Peyer's patch (tissue), 4 donors: ENCODE results near the gene ATG9A.

ENCODE experiments used
- POLR2A ChIP-seq, 2 donors: fragments of 450-650 bp; IDR thresholded peaks; one replicate each; pipeline ENCODE4 v1.5.1; 2017; ENCODE audit warnings: antibody characterized with exemption in 2 of 2, mild to moderate bottlenecking in 2 of 2, moderate library complexity in 2 of 2
- TF ChIP-seq, protein P1 (sequence below), 6 experiments: fragments of 450-650 bp in 4 of 6; fragments of 200-600 bp in 2 of 6; sonication (generic) in 1 of 6; IDR thresholded peaks; one replicate each; pipeline ENCODE4 v1.5.1; 2017 to 2019; ENCODE audit warnings: antibody characterized with exemption in 6 of 6, mild to moderate bottlenecking in 3 of 6, moderate library complexity in 1 of 6

DNA sequence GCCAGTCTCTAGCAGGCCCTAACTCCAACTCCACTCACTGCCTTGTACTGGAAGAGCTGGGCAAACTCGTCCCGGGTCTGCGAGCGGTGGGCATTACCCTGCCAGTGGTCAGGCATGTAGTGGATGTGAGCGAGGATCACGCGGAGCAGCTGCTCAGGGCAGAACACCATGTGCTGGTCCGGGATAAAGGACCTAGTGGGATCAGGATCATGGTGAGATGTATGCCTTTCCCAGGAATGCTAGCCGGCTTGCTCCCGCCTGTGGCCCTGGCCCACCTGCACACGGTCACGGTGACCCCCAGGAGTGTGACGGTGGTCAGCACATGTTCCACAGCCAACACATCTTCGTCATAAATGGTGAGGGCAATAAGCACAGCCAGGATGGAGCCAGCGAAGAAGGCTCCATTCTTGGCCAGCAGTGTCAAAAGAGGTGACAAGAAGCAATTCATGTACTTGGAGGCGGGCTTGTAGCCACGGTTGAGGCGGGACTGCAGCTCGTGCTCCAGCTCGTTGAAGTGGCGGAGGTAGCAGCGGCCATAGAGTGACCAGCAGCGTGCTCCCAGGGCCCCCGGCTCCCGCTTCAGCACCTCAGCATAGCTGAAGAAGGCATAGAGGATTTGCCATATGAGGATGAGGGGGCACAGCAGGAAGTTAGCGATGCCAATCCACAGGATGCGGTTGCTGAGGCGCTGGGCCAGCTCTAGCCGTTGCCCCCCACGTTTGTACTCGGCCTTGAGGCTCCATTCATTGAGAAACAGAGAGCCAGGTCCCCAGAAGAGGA is 5.4 kb downstream of the ATG9A start:
- TF ChIP-seq, protein P1, sequence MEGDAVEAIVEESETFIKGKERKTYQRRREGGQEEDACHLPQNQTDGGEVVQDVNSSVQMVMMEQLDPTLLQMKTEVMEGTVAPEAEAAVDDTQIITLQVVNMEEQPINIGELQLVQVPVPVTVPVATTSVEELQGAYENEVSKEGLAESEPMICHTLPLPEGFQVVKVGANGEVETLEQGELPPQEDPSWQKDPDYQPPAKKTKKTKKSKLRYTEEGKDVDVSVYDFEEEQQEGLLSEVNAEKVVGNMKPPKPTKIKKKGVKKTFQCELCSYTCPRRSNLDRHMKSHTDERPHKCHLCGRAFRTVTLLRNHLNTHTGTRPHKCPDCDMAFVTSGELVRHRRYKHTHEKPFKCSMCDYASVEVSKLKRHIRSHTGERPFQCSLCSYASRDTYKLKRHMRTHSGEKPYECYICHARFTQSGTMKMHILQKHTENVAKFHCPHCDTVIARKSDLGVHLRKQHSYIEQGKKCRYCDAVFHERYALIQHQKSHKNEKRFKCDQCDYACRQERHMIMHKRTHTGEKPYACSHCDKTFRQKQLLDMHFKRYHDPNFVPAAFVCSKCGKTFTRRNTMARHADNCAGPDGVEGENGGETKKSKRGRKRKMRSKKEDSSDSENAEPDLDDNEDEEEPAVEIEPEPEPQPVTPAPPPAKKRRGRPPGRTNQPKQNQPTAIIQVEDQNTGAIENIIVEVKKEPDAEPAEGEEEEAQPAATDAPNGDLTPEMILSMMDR (IDR thresholded peaks at IDR 0.05) = no peak
- TF ChIP-seq POLR2A (IDR thresholded peaks at IDR 0.05) = no peak
